Fibroblast of lung (primary cell): ENCODE data around the gene C1QTNF7. TPM values are rescaled to one million over a fixed set of nuclear protein-coding genes. Genes with fewer than 3 reads are reported as not detected.

Experiments
- DNase-seq, 2 donors: peaks; one replicate each; pipeline versions ENCODE4 v3.0.0 to v3.0.0-alpha.2; 2010; ENCODE audit warnings: low read depth in 2 of 2
- H2AFZ ChIP-seq: 2 replicates; pipeline ENCODE4 v1.5.1; 2012; ENCODE audit warnings: low read length, control low read depth, inconsistent platforms
- H3K27ac ChIP-seq: 2 replicates; pipeline ENCODE4 v1.5.1; 2011; ENCODE audit warnings: low read length, control low read depth; ENCODE audit not compliant: insufficient read depth
- H3K27me3 ChIP-seq: 2 replicates; pipeline ENCODE4 v1.5.1; 2011; ENCODE audit warnings: mild to moderate bottlenecking, low read length; ENCODE audit not compliant: control insufficient read depth, insufficient read depth
- H3K36me3 ChIP-seq: 2 replicates; pipeline ENCODE4 v1.5.1; 2011; ENCODE audit warnings: low read length; ENCODE audit not compliant: control insufficient read depth, insufficient read depth
- H3K4me1 ChIP-seq: 2 replicates; pipeline ENCODE4 v1.5.1; 2011; ENCODE audit warnings: low read length; ENCODE audit not compliant: control insufficient read depth, insufficient read depth; ENCODE audit errors: extremely low read depth
- H3K4me2 ChIP-seq: 2 replicates; pipeline ENCODE4 v1.5.1; 2011; ENCODE audit warnings: low read length, control low read depth; ENCODE audit not compliant: insufficient read depth; ENCODE audit errors: extremely low read depth
- H3K4me3 ChIP-seq, 4 experiments: fragments of 200-600 bp in 1 of 4; sonication (generic) in 1 of 4; replicated peaks in 1 of 4; 2 replicates each; pipeline ENCODE4 v1.5.1; 2011 to 2016; ENCODE audit warnings: low read length in 4 of 4, low read depth in 3 of 4, mild to moderate bottlenecking in 3 of 4, control low read depth in 2 of 4, inconsistent platforms in 1 of 4, mixed read lengths in 1 of 4; ENCODE audit not compliant: insufficient read depth in 1 of 4; ENCODE audit errors: control extremely low read depth in 1 of 4
- H3K79me2 ChIP-seq: 2 replicates; pipeline ENCODE4 v1.5.1; 2012; ENCODE audit warnings: mild to moderate bottlenecking, low read length, inconsistent platforms; ENCODE audit not compliant: control insufficient read depth, insufficient read depth
- H3K9ac ChIP-seq: 2 replicates; pipeline ENCODE4 v1.5.1; 2011; ENCODE audit warnings: mild to moderate bottlenecking, low read length, control low read depth; ENCODE audit not compliant: insufficient read depth
- H3K9me3 ChIP-seq: 2 replicates; pipeline ENCODE4 v1.5.1; 2012; ENCODE audit warnings: low read depth, low read length; ENCODE audit not compliant: control insufficient read depth, insufficient read depth
- H4K20me1 ChIP-seq: 2 replicates; pipeline ENCODE4 v1.5.1; 2011; ENCODE audit warnings: low read length; ENCODE audit not compliant: control insufficient read depth, insufficient read depth; ENCODE audit errors: extremely low read depth
- EZH2 ChIP-seq: IDR thresholded peaks from 2 replicates; pipeline ENCODE4 v1.5.1; 2012; ENCODE audit warnings: low read length, control low read depth, mild to moderate bottlenecking; ENCODE audit errors: missing control alignments
- polyA plus RNA-seq, 2 donors: library from polyadenylated mRNA; depleted of rRNA in 1 of 2; stranded (reverse) in 1 of 2; unstranded in 1 of 2; fragments of >200 nt; gene quantifications; 2 replicates each; pipeline ENCODE4 v1.2.1, GENCODE V29; 2011 to 2012; ENCODE audit warnings: missing spikeins in 1 of 2
- total RNA-seq: library from RNA; depleted of rRNA; stranded (reverse); fragments of >200 nt; gene quantifications from 2 replicates; pipeline ENCODE4 v1.2.1, GENCODE V29; 2014
- TF ChIP-seq, protein P1 (sequence below), 2 donors: IDR thresholded peaks in 1 of 2; conservative IDR thresholded peaks in 1 of 2; 1 replicate in 1 of 2; 2 replicates in 1 of 2; pipeline ENCODE4 v1.5.1; 2011 to 2012; ENCODE audit warnings: low read length in 2 of 2, control low read depth in 1 of 2, inconsistent platforms in 1 of 2, low read depth in 1 of 2, mild to moderate bottlenecking in 1 of 2

The C1QTNF7 gene
- total and polyA plus RNA-seq, 2 donors (not counting 1 experiment from before 2014, with no cell fraction given) = 3.0 to 4.9 TPM

GRCh38 chr4:15381806-15382338 is 46.0 kb upstream of the C1QTNF7 start:
- Histone ChIP-seq H3K9ac (no peak overlapping the region), H4K20me1 (no peaks in the 10 kb centered on the region), H3K27me3 (no peaks in the 10 kb centered on the region), H2AFZ (no peak overlapping the region), H3K79me2 (no peaks in the 10 kb centered on the region), H3K4me1 (no peaks in the 10 kb centered on the region), H3K4me2 (no peak overlapping the region), H3K27ac (no peak overlapping the region), H3K36me3 (no peaks in the 10 kb centered on the region), H3K4me3 (no peak overlapping the region), H3K9me3 (no peaks in the 10 kb centered on the region)
- TF ChIP-seq EZH2 = no peak
- TF ChIP-seq, protein P1, sequence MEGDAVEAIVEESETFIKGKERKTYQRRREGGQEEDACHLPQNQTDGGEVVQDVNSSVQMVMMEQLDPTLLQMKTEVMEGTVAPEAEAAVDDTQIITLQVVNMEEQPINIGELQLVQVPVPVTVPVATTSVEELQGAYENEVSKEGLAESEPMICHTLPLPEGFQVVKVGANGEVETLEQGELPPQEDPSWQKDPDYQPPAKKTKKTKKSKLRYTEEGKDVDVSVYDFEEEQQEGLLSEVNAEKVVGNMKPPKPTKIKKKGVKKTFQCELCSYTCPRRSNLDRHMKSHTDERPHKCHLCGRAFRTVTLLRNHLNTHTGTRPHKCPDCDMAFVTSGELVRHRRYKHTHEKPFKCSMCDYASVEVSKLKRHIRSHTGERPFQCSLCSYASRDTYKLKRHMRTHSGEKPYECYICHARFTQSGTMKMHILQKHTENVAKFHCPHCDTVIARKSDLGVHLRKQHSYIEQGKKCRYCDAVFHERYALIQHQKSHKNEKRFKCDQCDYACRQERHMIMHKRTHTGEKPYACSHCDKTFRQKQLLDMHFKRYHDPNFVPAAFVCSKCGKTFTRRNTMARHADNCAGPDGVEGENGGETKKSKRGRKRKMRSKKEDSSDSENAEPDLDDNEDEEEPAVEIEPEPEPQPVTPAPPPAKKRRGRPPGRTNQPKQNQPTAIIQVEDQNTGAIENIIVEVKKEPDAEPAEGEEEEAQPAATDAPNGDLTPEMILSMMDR (conservative IDR thresholded peaks at IDR 0.05 in 1 of 2, IDR thresholded peaks at IDR 0.05 in 1 of 2; ENCODE audit: low read depth in 1 of 2, low read length in 2 of 2) = no peak
- DNase-seq = no peak

DNA sequence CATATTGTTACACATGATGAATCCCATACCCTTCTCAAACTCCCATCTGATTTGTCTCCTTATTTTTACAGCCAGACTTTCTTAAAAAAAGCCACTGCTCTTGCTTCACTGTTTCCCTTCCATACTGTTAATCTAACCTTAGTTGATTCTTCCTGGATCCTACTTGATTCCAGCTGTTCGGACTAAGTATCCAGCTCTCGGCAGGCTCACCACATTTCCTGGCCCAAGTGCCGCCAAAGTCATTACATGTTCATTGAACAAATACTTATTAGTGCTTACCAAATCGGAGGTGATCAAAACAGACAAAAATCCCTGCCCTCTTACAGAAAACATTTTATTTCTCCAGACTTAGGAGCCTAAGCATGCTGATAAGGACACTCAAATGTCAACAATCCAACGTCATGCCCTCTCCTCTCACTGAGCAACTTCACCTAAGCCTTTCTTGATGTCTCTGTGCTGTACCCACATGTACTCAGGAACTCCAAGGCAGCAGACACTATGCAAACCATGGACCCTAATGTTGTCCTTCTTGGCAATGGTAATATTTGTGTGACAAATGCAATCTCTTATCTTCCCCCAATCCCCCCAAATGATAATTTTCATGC is 45.1 kb upstream of the C1QTNF7 start:
- TF ChIP-seq, protein P1 (conservative IDR thresholded peaks at IDR 0.05 in 1 of 2, IDR thresholded peaks at IDR 0.05 in 1 of 2; ENCODE audit: low read depth in 1 of 2, low read length in 2 of 2) = no peak
- no peak for TF ChIP-seq EZH2
- H3K79me2 ChIP-seq = no peaks in the 10 kb centered on the region

DNA sequence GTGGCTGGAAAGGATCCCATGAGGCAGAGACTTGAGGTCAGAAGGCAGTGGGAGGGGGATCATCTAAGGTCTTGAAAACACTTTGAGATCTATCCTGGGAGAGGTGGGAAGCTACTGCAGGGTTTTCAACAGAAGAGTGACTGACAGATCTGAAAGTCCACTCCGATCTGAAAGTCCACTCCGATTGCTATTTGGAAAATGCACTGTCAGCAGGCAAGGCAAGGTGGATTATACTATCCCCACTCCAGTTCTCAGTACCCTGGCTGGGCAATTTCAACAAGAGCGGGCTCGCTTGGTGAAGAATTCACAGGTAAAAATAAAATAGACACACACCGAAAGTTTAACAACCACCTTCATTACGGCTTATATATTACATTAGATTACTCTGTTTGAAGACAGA is 42.3 kb upstream of the C1QTNF7 start:
- H3K79me2 ChIP-seq = no peaks in the 10 kb centered on the region
- H2AFZ ChIP-seq = no peak overlapping the region
- H3K9ac ChIP-seq = no peak overlapping the region
- TF ChIP-seq, protein P1 (conservative IDR thresholded peaks at IDR 0.05 in 1 of 2, IDR thresholded peaks at IDR 0.05 in 1 of 2; ENCODE audit: low read depth in 1 of 2, low read length in 2 of 2) = no peak
- no peak for TF ChIP-seq EZH2
- no peaks in the 10 kb centered on the region for H4K20me1 ChIP-seq
- H3K36me3 ChIP-seq = no peaks in the 10 kb centered on the region
- H3K27ac ChIP-seq = no peak overlapping the region
- H3K9me3 ChIP-seq = no peaks in the 10 kb centered on the region
- no peak overlapping the region for H3K4me3 ChIP-seq
- H3K4me2 ChIP-seq = no peak overlapping the region
- DNase-seq = no peak
- H3K4me1 ChIP-seq = no peaks in the 10 kb centered on the region
- no peaks in the 10 kb centered on the region for H3K27me3 ChIP-seq

More for the DNA sequence above, 45.1 kb upstream of the C1QTNF7 start:
- H3K27ac ChIP-seq = no peak overlapping the region
- no peaks in the 10 kb centered on the region for H3K4me1 ChIP-seq
- no peaks in the 10 kb centered on the region for H4K20me1 ChIP-seq
- no peaks in the 10 kb centered on the region for H3K36me3 ChIP-seq
- no peak overlapping the region for H3K4me2 ChIP-seq
- no peaks in the 10 kb centered on the region for H3K27me3 ChIP-seq
- no peaks in the 10 kb centered on the region for H3K9me3 ChIP-seq
- no peak for DNase-seq
- no peak overlapping the region for H2AFZ ChIP-seq
- no peak overlapping the region for H3K4me3 ChIP-seq
- no peak overlapping the region for H3K9ac ChIP-seq
